DND-41 (cell line): ENCODE measurements around the gene ADH7.

Source experiments
- ATAC-seq: fragments of 200-7000 bp; cut with Tn5 transposase; 3 replicates; pipeline ENCODE4 v1.9.1; 2021; ENCODE audit warnings: low read depth; ENCODE audit not compliant: insufficient read depth
- DNase-seq: peaks from one replicate; pipeline ENCODE4 v3.0.0-alpha.2; 2020
- H2AFZ ChIP-seq: 2 replicates; pipeline ENCODE4 v1.6.0; 2012; ENCODE audit warnings: low read depth, low read length
- H3K27ac ChIP-seq: 2 replicates; pipeline ENCODE4 v1.5.1; 2012; ENCODE audit warnings: low read length, inconsistent platforms
- H3K27me3 ChIP-seq: fragments of 200-600 bp; sonication (generic); 2 replicates; pipeline ENCODE4 v1.6.0; 2012; ENCODE audit warnings: low read length, mild to moderate bottlenecking, inconsistent platforms; ENCODE audit not compliant: insufficient read depth, poor library complexity
- H3K36me3 ChIP-seq: 2 replicates; pipeline ENCODE4 v1.5.1; 2012; ENCODE audit warnings: low read length, inconsistent platforms; ENCODE audit not compliant: insufficient read depth
- H3K4me1 ChIP-seq: 2 replicates; pipeline ENCODE4 v1.5.1; 2012; ENCODE audit warnings: mild to moderate bottlenecking, low read length; ENCODE audit not compliant: insufficient read depth
- H3K4me2 ChIP-seq: 2 replicates; pipeline ENCODE4 v1.6.0; 2012; ENCODE audit warnings: mild to moderate bottlenecking, moderate library complexity, low read length, inconsistent platforms; ENCODE audit not compliant: insufficient read depth
- H3K4me3 ChIP-seq, 2 experiments: fragments of 200-600 bp in 1 of 2; shearing (Covaris generic) in 1 of 2; 2 replicates each; pipeline ENCODE4 v1.5.1; 2012 to 2016; ENCODE audit warnings: inconsistent platforms in 2 of 2, low read length in 2 of 2, mild to moderate bottlenecking in 2 of 2, low read depth in 1 of 2, moderate library complexity in 1 of 2
- H3K79me2 ChIP-seq: 2 replicates; pipeline ENCODE4 v1.6.0; 2012; ENCODE audit warnings: low read length, inconsistent platforms; ENCODE audit not compliant: insufficient read depth
- H3K9ac ChIP-seq: 2 replicates; pipeline ENCODE4 v1.6.0; 2012; ENCODE audit warnings: low read depth, mild to moderate bottlenecking, inconsistent platforms, low read length, moderate library complexity
- H3K9me3 ChIP-seq: 2 replicates; pipeline ENCODE4 v1.5.1; 2012; ENCODE audit warnings: low read length, moderate library complexity, mild to moderate bottlenecking, inconsistent platforms; ENCODE audit not compliant: insufficient read depth, severe bottlenecking
- H4K20me1 ChIP-seq: 2 replicates; pipeline ENCODE4 v1.6.0; 2012; ENCODE audit warnings: low read length; ENCODE audit not compliant: insufficient read depth
- EZH2 ChIP-seq: IDR thresholded peaks from 3 replicates; pipeline ENCODE4 v1.6.1; 2012; ENCODE audit warnings: borderline replicate concordance, low read depth, mild to moderate bottlenecking, moderate library complexity, low read length, inconsistent platforms; ENCODE audit not compliant: severe bottlenecking
- TF ChIP-seq, protein P1 (sequence below): IDR thresholded peaks from 2 replicates; pipeline ENCODE4 v1.5.1; 2012; ENCODE audit warnings: borderline replicate concordance, low read length, moderate library complexity, mild to moderate bottlenecking; ENCODE audit not compliant: poor library complexity, severe bottlenecking; ENCODE audit errors: extremely low read depth

Gene ADH7

DNA sequence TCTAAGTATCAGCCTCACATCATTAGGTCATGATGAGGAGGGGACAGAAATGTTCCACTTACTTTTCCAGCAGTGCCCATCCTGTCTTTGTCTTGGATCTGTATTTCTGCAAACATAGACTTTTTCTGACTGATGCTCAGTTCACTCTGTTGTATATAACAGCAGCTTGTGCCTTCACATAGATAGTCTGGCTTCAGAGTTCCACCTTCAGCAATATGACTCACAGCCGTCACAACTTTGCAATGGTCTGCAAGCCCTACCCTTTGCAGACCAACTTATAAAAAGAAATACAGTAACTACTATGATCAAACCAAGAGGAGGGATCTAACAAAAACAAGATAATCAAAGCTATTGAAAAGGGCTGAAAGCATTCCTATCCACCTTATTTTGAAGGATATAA, at the start of gene ADH7:
Gene ADH7, minus strand, starts transcription at position 189 of the 400 bp plus-strand sequence. Its CDS starts 109 bp downstream, at position 80.
- Histone ChIP-seq H3K27me3 (no peaks in the 10 kb centered on the region), H3K4me2 (no peak within 1 kb of the TSS), H3K36me3 (no peaks in the 10 kb centered on the region), H3K79me2 (no peaks in the 10 kb centered on the region), H3K9ac (no peak within 1 kb of the TSS), H2AFZ (no peak within 1 kb of the TSS), H4K20me1 (no peaks in the 10 kb centered on the region), H3K4me3 (no peak within 1 kb of the TSS), H3K27ac (no peak within 1 kb of the TSS), H3K4me1 (no peaks in the 10 kb centered on the region), H3K9me3 (no peaks in the 10 kb centered on the region)
- no peak for ATAC-seq
- no peak for DNase-seq
- no peak for TF ChIP-seq EZH2
- TF ChIP-seq, protein P1, sequence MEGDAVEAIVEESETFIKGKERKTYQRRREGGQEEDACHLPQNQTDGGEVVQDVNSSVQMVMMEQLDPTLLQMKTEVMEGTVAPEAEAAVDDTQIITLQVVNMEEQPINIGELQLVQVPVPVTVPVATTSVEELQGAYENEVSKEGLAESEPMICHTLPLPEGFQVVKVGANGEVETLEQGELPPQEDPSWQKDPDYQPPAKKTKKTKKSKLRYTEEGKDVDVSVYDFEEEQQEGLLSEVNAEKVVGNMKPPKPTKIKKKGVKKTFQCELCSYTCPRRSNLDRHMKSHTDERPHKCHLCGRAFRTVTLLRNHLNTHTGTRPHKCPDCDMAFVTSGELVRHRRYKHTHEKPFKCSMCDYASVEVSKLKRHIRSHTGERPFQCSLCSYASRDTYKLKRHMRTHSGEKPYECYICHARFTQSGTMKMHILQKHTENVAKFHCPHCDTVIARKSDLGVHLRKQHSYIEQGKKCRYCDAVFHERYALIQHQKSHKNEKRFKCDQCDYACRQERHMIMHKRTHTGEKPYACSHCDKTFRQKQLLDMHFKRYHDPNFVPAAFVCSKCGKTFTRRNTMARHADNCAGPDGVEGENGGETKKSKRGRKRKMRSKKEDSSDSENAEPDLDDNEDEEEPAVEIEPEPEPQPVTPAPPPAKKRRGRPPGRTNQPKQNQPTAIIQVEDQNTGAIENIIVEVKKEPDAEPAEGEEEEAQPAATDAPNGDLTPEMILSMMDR, result no peak

DNA sequence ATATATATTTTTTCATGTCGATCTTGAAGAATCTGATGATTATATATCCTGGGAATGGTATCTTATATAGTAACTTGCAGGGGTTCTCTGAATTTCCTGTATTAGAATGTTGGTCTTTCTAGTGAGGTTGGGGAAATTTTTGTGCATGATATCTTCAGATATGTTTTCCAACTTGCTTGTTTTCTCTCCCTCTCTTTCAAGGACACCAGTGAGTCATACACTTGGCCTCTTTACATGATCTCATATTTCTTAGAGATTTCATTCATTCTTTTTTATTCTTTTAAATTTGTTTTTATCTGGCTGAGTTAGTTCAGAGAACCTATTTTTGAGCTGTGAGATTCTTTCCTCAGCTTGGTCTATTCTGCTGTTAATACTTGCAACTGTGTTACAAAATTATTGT, 48.5 kb upstream of the ADH7 start:
- no peak overlapping the region for H3K9ac ChIP-seq
- H3K9me3 ChIP-seq, result peaks cover 36% of the 10 kb centered on the region
- H3K36me3 ChIP-seq, result no peaks in the 10 kb centered on the region
- no peak overlapping the region for H2AFZ ChIP-seq
- no peaks in the 10 kb centered on the region for H3K79me2 ChIP-seq
- no peaks in the 10 kb centered on the region for H4K20me1 ChIP-seq
- no peak overlapping the region for H3K27ac ChIP-seq
- H3K4me3 ChIP-seq, result no peak overlapping the region
- no peak for ATAC-seq
- no peaks in the 10 kb centered on the region for H3K27me3 ChIP-seq
- H3K4me2 ChIP-seq, result no peak overlapping the region
- no peak for DNase-seq
- no peaks in the 10 kb centered on the region for H3K4me1 ChIP-seq
- TF ChIP-seq, protein P1, result no peak
- no peak for TF ChIP-seq EZH2

DNA sequence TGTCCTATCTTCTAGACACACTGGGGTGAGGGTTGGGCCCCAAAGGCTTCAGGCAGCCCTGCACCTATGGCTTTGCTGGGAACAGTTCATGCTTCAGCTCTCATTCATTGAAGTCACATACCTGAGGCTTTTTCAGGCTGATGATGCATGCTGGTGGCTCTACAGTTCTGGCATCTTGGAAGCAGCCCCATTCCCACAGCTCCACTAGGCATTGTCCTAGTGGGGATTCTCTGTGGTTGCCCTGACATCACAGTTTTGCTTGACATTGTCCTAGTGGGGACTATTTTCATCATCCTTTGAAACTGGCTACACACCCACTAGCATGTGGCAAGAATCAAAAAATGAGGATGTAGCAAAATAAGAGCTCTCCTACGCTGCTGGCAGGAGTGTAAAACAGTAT, 38.0 kb upstream of the ADH7 start:
- no peaks in the 10 kb centered on the region for H3K4me1 ChIP-seq
- no peaks in the 10 kb centered on the region for H3K36me3 ChIP-seq
- H3K9ac ChIP-seq, result no peak overlapping the region
- no peaks in the 10 kb centered on the region for H3K27me3 ChIP-seq
- H3K4me2 ChIP-seq, result no peak overlapping the region
- no peak overlapping the region for H3K27ac ChIP-seq
- H3K79me2 ChIP-seq, result no peaks in the 10 kb centered on the region
- H4K20me1 ChIP-seq, result no peaks in the 10 kb centered on the region
- H3K4me3 ChIP-seq, result no peak overlapping the region
- no peak for DNase-seq
- TF ChIP-seq EZH2, result no peak
- TF ChIP-seq, protein P1, result no peak
- no peak overlapping the region for H2AFZ ChIP-seq
- ATAC-seq, result no peak
- no peaks in the 10 kb centered on the region for H3K9me3 ChIP-seq

DNA sequence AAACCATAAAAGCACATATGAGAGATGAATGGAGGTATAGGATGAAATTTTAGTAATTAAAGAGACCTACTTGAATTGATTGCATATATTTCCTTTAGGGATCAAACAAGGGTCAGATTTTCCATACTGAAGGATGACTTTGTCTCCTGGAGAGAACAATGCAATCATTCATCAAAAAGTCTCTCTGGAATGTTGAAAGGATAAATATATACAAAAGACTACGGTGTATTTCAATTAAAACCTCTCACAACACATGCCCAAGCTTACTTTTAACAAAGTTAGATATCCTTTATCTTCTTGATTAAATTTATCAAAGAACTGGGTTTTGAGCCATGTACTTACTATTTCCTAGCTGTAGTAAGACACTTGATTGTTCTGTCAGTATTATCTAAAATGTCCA, 36.8 kb upstream of the ADH7 start:
- Histone ChIP-seq H4K20me1 (no peaks in the 10 kb centered on the region), H3K4me3 (no peak overlapping the region), H3K4me1 (no peaks in the 10 kb centered on the region), H3K36me3 (no peaks in the 10 kb centered on the region), H3K27me3 (no peaks in the 10 kb centered on the region), H2AFZ (no peak overlapping the region), H3K9me3 (no peaks in the 10 kb centered on the region), H3K79me2 (no peaks in the 10 kb centered on the region), H3K27ac (no peak overlapping the region), H3K4me2 (no peak overlapping the region), H3K9ac (no peak overlapping the region)
- ATAC-seq (no peak), DNase-seq (no peak)
- TF ChIP-seq, protein P1, result no peak
- TF ChIP-seq EZH2, result no peak
